Measurements from ENCODE around the gene C10orf90.

Gene C10orf90

DNA sequence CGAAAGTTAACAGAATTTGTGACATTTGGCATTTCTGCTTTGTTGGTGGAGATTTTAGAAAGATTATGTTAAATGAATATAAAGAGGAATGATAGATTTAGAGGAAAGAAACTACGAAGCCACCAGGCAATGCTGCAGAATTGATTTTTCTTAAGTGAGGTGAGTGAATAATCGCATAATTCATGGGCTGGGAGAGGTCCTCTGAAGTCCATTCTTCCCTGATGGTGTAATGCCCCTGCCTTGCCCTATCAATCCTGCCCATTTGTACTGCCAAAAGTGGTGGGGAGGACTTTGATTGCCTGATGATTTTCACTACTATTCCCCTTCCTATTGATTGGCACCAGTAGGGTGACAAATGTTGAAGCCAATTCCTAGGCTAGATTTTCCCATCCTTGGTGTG, 125.9 kb downstream of the C10orf90 start:
- H3K4me3 ChIP-seq (ENCODE audit: low read length), result no peak overlapping the region
- no peaks in the 10 kb centered on the region for H3F3A ChIP-seq (ENCODE audit: control insufficient read depth, insufficient read depth)
- H3K4me1 ChIP-seq (ENCODE audit: control insufficient read depth, low read length), result no peaks in the 10 kb centered on the region
- H3K79me2 ChIP-seq (ENCODE audit: control insufficient read depth, low read length), result no peaks in the 10 kb centered on the region
- H3K9me2 ChIP-seq (replicated peaks; ENCODE audit: control insufficient read depth, low read length), result no peaks in the 10 kb centered on the region
- no peak overlapping the region for H3K4me2 ChIP-seq (ENCODE audit: low read length)
- TF ChIP-seq, protein P1, sequence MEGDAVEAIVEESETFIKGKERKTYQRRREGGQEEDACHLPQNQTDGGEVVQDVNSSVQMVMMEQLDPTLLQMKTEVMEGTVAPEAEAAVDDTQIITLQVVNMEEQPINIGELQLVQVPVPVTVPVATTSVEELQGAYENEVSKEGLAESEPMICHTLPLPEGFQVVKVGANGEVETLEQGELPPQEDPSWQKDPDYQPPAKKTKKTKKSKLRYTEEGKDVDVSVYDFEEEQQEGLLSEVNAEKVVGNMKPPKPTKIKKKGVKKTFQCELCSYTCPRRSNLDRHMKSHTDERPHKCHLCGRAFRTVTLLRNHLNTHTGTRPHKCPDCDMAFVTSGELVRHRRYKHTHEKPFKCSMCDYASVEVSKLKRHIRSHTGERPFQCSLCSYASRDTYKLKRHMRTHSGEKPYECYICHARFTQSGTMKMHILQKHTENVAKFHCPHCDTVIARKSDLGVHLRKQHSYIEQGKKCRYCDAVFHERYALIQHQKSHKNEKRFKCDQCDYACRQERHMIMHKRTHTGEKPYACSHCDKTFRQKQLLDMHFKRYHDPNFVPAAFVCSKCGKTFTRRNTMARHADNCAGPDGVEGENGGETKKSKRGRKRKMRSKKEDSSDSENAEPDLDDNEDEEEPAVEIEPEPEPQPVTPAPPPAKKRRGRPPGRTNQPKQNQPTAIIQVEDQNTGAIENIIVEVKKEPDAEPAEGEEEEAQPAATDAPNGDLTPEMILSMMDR (IDR thresholded peaks at IDR 0.05; ENCODE audit: low read depth, low read length, poor library complexity, severe bottlenecking), result no peak
- no peak for TF ChIP-seq EZH2phosphoT487 (IDR thresholded peaks at IDR 0.05; ENCODE audit: borderline replicate concordance, low read length)
- no peaks in the 10 kb centered on the region for H4K20me1 ChIP-seq (ENCODE audit: control insufficient read depth, insufficient read depth, low read depth, low read length)
- no peaks in the 10 kb centered on the region for H3K27me3 ChIP-seq (ENCODE audit: control insufficient read depth, low read length)
- no peak overlapping the region for H3K27ac ChIP-seq (ENCODE audit: low read depth, low read length)
- H3K36me3 ChIP-seq (ENCODE audit: control insufficient read depth, low read length), result no peaks in the 10 kb centered on the region
- no peaks in the 10 kb centered on the region for H3K9me3 ChIP-seq (ENCODE audit: control insufficient read depth, insufficient read depth, low read length)

DNA sequence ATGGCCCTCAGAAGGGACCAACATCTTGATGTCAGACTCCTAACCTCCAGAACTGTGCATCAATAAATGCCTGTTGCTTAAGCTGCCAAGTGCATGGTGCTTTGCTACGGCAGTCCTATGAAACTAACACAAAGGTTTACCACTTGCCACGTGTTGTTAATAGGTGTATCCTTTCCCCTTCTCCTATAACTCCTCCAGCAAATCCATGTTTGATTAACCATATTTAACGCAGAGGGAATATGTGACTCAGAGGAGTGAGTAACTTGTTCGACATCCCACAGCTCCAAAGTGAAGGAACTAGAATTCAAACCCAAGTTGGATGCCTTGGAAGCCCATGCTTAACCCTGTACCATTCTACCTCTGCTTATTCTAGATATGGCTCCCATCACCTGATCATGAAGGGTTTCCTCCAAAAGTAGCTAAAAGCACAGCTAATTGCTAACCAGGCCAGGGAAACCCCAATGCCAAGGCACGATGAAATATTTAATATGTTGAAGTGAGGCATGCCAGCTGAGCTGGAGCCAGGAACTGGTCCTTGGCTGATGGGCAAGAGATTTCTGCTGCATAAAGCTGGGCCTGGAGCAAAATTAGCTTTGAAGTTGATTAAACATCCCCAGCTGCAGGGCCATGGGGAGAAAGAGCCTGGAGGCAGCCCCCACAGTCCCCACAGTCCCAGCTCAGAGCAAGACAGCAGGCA, 131.9 kb downstream of the C10orf90 start:
- Histone ChIP-seq H4K20me1 (ENCODE audit: control insufficient read depth, insufficient read depth, low read depth, low read length) (no peaks in the 10 kb centered on the region), H3K4me2 (ENCODE audit: low read length) (no peak overlapping the region), H3K9me2 (replicated peaks; ENCODE audit: control insufficient read depth, low read length) (no peaks in the 10 kb centered on the region), H3K27ac (ENCODE audit: low read depth, low read length) (no peak overlapping the region), H3K9me3 (ENCODE audit: control insufficient read depth, insufficient read depth, low read length) (no peaks in the 10 kb centered on the region), H3K36me3 (ENCODE audit: control insufficient read depth, low read length) (no peaks in the 10 kb centered on the region), H3K4me3 (ENCODE audit: low read length) (no peak overlapping the region), H3F3A (ENCODE audit: control insufficient read depth, insufficient read depth) (no peaks in the 10 kb centered on the region), H3K4me1 (ENCODE audit: control insufficient read depth, low read length) (no peaks in the 10 kb centered on the region), H3K79me2 (ENCODE audit: control insufficient read depth, low read length) (no peaks in the 10 kb centered on the region), H3K27me3 (ENCODE audit: control insufficient read depth, low read length) (no peaks in the 10 kb centered on the region)
- TF ChIP-seq, protein P1 (IDR thresholded peaks at IDR 0.05; ENCODE audit: low read depth, low read length, poor library complexity, severe bottlenecking), result no peak
- no peak for TF ChIP-seq EZH2phosphoT487 (IDR thresholded peaks at IDR 0.05; ENCODE audit: borderline replicate concordance, low read length)

DNA sequence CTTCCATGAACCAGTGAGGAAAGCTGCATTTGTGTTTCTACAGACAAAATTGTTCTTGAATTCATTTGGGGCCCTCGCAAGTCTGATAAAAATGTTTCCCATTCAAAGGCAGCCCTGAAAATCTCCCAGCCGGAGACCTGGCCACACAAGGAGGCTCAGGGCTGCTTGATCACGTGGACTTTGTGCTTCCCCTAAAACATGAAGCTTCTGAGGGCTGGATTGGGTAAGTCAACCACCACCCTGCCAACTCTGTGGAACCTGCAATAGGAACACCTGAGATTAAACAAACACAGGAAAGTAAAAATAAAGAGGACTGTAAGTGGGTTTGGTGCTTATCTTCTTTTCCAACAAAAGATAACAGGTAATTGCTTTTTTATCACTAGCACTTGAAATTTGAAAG, 133.8 kb downstream of the C10orf90 start:
- Histone ChIP-seq H3K9me3 (ENCODE audit: control insufficient read depth, insufficient read depth, low read length) (no peaks in the 10 kb centered on the region), H3K4me3 (ENCODE audit: low read length) (no peak overlapping the region), H3K4me1 (ENCODE audit: control insufficient read depth, low read length) (no peaks in the 10 kb centered on the region), H4K20me1 (ENCODE audit: control insufficient read depth, insufficient read depth, low read depth, low read length) (no peaks in the 10 kb centered on the region), H3F3A (ENCODE audit: control insufficient read depth, insufficient read depth) (no peaks in the 10 kb centered on the region), H3K79me2 (ENCODE audit: control insufficient read depth, low read length) (no peaks in the 10 kb centered on the region), H3K36me3 (ENCODE audit: control insufficient read depth, low read length) (no peaks in the 10 kb centered on the region), H3K9me2 (replicated peaks; ENCODE audit: control insufficient read depth, low read length) (no peaks in the 10 kb centered on the region), H3K4me2 (ENCODE audit: low read length) (no peak overlapping the region), H3K27ac (ENCODE audit: low read depth, low read length) (no peak overlapping the region), H3K27me3 (ENCODE audit: control insufficient read depth, low read length) (no peaks in the 10 kb centered on the region)
- no peak for TF ChIP-seq EZH2phosphoT487 (IDR thresholded peaks at IDR 0.05; ENCODE audit: borderline replicate concordance, low read length)
- TF ChIP-seq, protein P1 (IDR thresholded peaks at IDR 0.05; ENCODE audit: low read depth, low read length, poor library complexity, severe bottlenecking), result no peak

Data from DOHH2 (cell line).